Stimulated activated CD8-positive, alpha-beta memory T cell treated with anti-CD3 and anti-CD28 coated beads, Interleukin-2, amount 100 ng/mL, for 48 hours (primary cell): ENCODE results near the gene MOK.
"Not testable (repeated sequence)": the region's sequence is repeated elsewhere in the genome, so short reads cannot be mapped to it uniquely, and the experiment has no call there.

Experiments used
- DNase-seq, 2 donors: peaks; one replicate each; pipeline ENCODE4 v3.0.0-alpha.2; 2020; ENCODE audit warnings: low read depth in 2 of 2

Gene MOK, protein sequence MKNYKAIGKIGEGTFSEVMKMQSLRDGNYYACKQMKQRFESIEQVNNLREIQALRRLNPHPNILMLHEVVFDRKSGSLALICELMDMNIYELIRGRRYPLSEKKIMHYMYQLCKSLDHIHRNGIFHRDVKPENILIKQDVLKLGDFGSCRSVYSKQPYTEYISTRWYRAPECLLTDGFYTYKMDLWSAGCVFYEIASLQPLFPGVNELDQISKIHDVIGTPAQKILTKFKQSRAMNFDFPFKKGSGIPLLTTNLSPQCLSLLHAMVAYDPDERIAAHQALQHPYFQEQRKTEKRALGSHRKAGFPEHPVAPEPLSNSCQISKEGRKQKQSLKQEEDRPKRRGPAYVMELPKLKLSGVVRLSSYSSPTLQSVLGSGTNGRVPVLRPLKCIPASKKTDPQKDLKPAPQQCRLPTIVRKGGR

GRCh38 chr14:102304611-102305506, at the start of gene MOK:
TSS of gene MOK (minus strand) at chr14:102305164. CDS start at chr14:102304968, 196 bp downstream.
- DNase-seq, result peak; percentile 94 to 95

DNA sequence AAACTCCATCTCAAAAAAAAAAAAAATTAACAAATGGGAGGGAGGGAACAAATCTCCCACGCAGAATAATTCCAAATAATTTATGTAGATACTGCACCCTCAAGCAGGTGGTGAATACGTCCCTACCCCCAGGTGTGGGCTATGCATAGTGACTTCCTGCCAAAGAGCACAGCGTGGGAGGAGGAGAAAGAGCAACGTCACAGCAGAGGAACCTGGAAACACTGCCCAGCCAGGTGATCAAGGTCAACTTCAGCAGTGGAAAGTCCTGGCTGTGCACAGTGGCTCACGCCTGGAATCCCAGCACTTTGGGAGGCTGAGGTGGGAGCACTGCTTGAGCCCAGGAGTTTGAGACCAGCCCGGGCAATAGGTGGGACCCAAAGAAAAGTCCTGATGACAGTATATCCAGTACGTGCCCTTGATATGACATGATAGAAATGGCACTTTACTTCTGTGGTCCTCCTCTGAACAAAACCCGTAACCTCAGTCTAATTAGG, 48.2 kb upstream of the MOK start:
- DNase-seq, result no peak

DNA sequence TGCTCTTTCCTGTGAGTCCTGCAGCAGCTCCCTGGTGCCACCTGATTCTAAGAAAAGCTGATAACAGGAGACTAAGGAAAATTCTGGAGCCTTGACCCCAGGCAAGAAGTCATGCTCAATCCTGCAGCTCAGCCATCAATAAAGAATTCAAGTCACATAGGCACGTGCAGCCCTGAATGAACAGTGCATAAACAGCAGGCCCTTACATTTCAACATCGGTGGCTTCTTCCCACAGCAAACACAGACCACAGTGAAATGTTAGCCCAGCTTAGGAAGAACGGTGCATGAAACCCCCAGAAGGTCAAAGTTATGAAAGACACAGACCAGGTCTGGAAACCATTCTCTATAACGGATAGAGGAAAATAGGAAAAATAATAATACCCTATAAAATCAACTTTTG, 47.2 kb upstream of the MOK start:
- DNase-seq, result no peak

DNA sequence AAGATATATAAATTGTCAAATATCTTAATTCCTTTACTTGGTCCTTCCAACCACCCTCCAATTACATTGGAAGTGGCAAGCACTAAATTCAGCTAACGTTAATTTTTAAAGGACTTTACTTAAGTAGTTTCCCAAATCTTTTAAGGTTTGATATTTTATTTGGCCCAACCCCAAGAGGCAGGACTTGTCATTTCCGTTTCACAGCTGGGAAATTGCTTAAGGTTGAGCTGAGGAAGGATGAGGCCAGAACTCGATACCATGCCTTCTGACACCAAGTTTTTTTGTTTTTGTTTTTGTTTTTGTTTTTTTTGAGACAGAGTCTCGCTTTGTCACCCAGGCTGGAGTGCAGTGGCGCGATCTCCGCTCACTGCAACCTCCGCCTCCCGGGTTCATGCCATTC, 46.6 kb upstream of the MOK start:
- DNase-seq, result not testable (repeated sequence)

- DNase-seq, result no peak
Observed at GRCh38 chr14:102351023-102351422, 46.1 kb upstream of the MOK start.

DNA sequence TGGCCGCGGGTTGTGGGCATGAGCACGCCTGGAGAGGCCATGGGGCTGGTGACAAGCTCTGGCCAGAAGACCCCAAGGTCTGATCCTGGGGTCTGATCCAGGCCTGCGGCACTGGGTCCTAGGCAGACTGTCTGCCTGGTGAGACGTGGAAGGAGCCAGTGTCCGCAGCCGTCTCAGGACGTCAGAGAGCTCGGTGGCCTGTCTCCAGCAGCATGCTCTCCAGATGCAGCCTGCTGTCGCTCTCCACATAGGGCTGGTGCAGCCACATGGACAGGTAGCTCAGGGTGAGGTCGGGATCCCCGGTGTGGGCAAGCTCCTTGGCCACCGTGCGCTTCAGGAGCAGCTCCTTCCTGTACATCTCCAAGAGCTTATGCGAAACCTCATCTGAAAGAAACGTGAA, 43.4 kb upstream of the MOK start:
- no peak for DNase-seq

- no peak for DNase-seq
Observed at GRCh38 chr14:102346645-102347044, 41.7 kb upstream of the MOK start.

GRCh38 chr14:102345232-102345631, 40.3 kb upstream of the MOK start:
- no peak for DNase-seq

GRCh38 chr14:102344485-102344884, 39.5 kb upstream of the MOK start:
- no peak for DNase-seq

DNA sequence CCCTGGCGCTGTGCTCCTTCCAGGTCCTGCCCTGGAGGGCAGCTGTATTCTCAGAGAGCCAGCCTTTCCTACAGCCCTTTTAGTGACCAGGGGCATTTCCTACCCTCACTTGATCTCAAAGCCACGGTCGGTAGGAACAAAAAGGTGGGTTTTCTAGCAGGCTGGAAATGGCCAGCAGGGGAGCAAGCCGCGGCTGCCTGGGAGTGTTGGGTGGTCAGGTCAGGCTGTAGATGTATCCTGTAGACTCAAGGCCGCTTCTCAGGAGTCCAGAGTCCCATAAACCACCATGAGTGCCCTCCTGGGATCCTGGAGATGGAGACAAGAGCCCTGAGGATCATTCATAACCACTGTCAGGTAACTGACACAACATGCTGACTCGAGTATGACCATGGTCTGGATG, 39.1 kb upstream of the MOK start:
- no peak for DNase-seq

GRCh38 chr14:102342238-102342637, 37.3 kb upstream of the MOK start:
- no peak for DNase-seq

- no peak for DNase-seq
Observed at GRCh38 chr14:102341566-102341965, 36.6 kb upstream of the MOK start.

DNA sequence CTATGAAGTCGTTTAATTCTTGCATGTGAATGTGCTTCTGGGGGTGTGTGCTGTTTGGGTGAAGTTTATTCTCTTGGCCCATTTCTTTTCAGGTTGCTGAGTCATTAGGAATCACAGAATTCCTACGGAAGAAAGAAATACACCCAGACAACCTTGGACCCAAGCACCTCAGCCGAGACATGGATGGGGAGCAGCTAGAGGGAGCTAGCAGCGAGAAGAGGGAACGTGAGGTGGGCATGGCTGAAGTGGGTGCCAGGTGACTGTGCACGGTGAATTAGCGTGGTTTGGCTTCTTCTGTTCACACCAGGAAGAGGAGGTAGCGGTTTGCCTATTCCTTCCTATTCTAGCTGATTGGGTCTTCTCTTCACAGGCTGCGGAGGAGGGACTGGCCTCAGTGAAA, 33.8 kb upstream of the MOK start:
- DNase-seq, result no peak

GRCh38 chr14:102335163-102335562, 30.2 kb upstream of the MOK start:
- no peak for DNase-seq

GRCh38 chr14:102333795-102334705, 29.1 kb upstream of the MOK start:
- DNase-seq, result no peak

- DNase-seq, result no peak
Observed at GRCh38 chr14:102333390-102333789, 28.4 kb upstream of the MOK start.

GRCh38 chr14:102330806-102331205, 25.8 kb upstream of the MOK start:
- no peak for DNase-seq

DNA sequence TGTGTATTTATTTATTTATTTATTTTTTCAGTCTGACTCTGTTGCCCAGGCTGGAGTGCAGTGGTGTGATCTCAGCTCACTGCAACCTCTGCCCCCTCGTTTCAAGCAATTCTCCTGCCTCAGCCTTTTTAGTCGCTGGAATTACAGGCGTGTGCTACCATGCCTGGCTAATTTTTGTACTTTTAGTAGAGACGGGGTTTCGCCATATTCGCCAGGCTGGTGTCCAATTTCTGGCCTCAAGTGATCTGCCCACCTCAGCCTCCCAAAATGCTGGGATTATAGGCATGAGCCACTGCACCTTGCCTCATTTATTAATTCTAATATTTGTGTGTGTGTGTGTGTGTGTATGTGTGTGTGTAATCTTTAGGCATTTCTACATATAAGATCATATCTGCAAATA, 24.4 kb upstream of the MOK start:
- DNase-seq, result not testable (repeated sequence)

- no peak for DNase-seq
Observed at GRCh38 chr14:102326583-102326982, 21.6 kb upstream of the MOK start.

GRCh38 chr14:102325791-102326345, 20.9 kb upstream of the MOK start:
- DNase-seq, result no peak

DNA sequence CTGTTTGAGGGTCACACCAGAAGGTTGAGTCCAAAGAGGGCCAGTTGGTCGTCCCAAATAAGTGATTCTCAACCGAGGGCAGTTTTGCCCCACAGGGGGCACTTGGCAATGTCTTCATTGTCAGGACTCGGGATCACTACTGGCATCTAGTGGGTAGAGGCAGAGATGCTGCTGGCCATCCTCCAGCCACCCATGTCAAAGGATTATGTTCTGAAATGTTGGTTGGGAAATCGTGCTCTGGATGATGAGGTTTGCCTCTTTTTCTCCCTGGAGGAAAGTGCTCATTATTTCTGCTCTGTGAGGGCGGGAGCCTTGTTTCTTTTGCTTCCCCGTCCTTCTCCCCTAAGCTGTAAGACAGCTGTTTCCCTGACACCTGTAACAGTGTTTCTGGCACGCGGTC, 18.1 kb upstream of the MOK start:
- DNase-seq, result no peak
